ENCODE measurements around the gene UNC13B.

UNC13B gene

GRCh38 chr9:35395076-35395705 lies 233.4 kb downstream of the UNC13B start:
- in situ Hi-C loops (cut with HindIII; ENCODE audit: low sequenced_read_pairs): no loop called here
- no peak for DNase-seq (ENCODE audit: low read depth, low spot score)
- no peak overlapping the region for H3K4me3 ChIP-seq (ENCODE audit: low read depth, low read length)
- no peak for TF ChIP-seq CTCF (IDR thresholded peaks at IDR 0.05; ENCODE audit: low read depth, low read length)

GRCh38 chr9:35395706-35396101 lies 233.9 kb downstream of the UNC13B start:
- no peak for TF ChIP-seq CTCF (IDR thresholded peaks at IDR 0.05; ENCODE audit: low read depth, low read length)
- H3K4me3 ChIP-seq (ENCODE audit: low read depth, low read length): no peak overlapping the region
- DNase-seq (ENCODE audit: low read depth, low spot score): no peak
- in situ Hi-C loops (cut with HindIII; ENCODE audit: low sequenced_read_pairs): no loop called here

- in situ Hi-C loops (cut with HindIII; ENCODE audit: low sequenced_read_pairs): no loop called here
- H3K4me3 ChIP-seq (ENCODE audit: low read depth, low read length): no peak overlapping the region
- DNase-seq (ENCODE audit: low read depth, low spot score): no peak
- TF ChIP-seq CTCF (IDR thresholded peaks at IDR 0.05; ENCODE audit: low read depth, low read length): no peak
Observed at GRCh38 chr9:35396560-35397215, 234.9 kb downstream of the UNC13B start.

DNA sequence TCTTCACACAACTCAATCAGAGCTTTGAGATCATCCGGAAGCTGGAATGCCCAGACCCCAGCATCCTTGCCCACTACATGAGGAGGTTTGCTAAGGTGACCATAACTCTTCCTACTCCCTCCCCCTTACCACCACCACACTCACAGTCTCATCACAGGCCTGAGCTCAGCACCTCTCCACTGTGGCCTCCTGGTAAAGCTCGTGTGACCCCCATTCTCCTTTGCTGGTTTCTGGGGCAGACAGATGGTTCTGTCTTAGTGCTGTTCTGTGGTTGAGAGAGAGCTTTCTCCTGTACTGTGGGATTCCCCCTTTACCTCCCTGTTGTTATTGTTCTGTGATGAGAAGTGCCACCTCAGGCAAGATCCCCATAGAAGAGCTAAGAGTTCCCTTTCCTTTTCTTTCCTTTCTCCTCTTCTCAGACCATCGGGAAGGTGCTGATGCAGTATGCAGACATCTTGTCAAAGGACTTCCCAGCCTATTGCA lies 235.4 kb downstream of the UNC13B start:
- no peak for TF ChIP-seq CTCF (IDR thresholded peaks at IDR 0.05; ENCODE audit: low read depth, low read length)
- in situ Hi-C loops (cut with HindIII; ENCODE audit: low sequenced_read_pairs): no loop called here
- no peak for DNase-seq (ENCODE audit: low read depth, low spot score)

GRCh38 chr9:35397923-35398322 lies 236.1 kb downstream of the UNC13B start:
- H3K4me3 ChIP-seq (ENCODE audit: low read depth, low read length): no peak overlapping the region
- no peak for DNase-seq (ENCODE audit: low read depth, low spot score)
- TF ChIP-seq CTCF (IDR thresholded peaks at IDR 0.05; ENCODE audit: low read depth, low read length): no peak
- in situ Hi-C loops (cut with HindIII; ENCODE audit: low sequenced_read_pairs): no loop called here

More for the DNA sequence above, 235.4 kb downstream of the UNC13B start:
- H3K4me3 ChIP-seq (ENCODE audit: low read depth, low read length): no peak overlapping the region

- DNase-seq (ENCODE audit: low read depth, low spot score): no peak
- in situ Hi-C loops (cut with HindIII; ENCODE audit: low sequenced_read_pairs): no loop called here
- TF ChIP-seq CTCF (IDR thresholded peaks at IDR 0.05; ENCODE audit: low read depth, low read length): no peak
- H3K4me3 ChIP-seq (ENCODE audit: low read depth, low read length): no peak overlapping the region
Observed at GRCh38 chr9:35398651-35399335, 237.0 kb downstream of the UNC13B start.

Data from astrocyte of the spinal cord (primary cell).